GM12878 (cell line): ENCODE results near the gene CENPQ.

Source experiments
- CTCF ChIP-seq, 3 experiments: IDR thresholded peaks in 2 of 3; conservative IDR thresholded peaks in 1 of 3; 2 replicates each; pipeline ENCODE4 v1.5.1; 2011; ENCODE audit warnings: low read depth in 3 of 3, low read length in 3 of 3, mild to moderate bottlenecking in 3 of 3, control low read depth in 2 of 3, moderate library complexity in 2 of 3, inconsistent platforms in 1 of 3, mixed read lengths in 1 of 3; ENCODE audit not compliant: control insufficient read depth in 2 of 3, insufficient read depth in 1 of 3; ENCODE audit errors: extremely low read depth in 1 of 3
- EP300 ChIP-seq, 2 experiments: fragments of 150-350 bp in 1 of 2; IDR thresholded peaks; 2 replicates each; pipeline ENCODE4 v1.6.1; 2011 to 2012; ENCODE audit warnings: low read depth in 2 of 2, low read length in 2 of 2, borderline replicate concordance in 1 of 2, improper control_type of control experiment in 1 of 2, inconsistent platforms in 1 of 2; ENCODE audit not compliant: control insufficient read depth in 1 of 2
- EZH2 ChIP-seq: IDR thresholded peaks from 2 replicates; pipeline ENCODE4 v1.6.1; 2012; ENCODE audit warnings: low read depth, mild to moderate bottlenecking, control low read depth, inconsistent platforms, low read length, borderline replicate concordance; ENCODE audit not compliant: control insufficient read depth
- IRF3 ChIP-seq: fragments of 450-650 bp; IDR thresholded peaks from 2 replicates; pipeline ENCODE4 v1.6.1; 2014; ENCODE audit warnings: mild to moderate bottlenecking
- JUNB ChIP-seq: IDR thresholded peaks from 2 replicates; pipeline ENCODE4 v1.6.1; 2016; ENCODE audit warnings: antibody characterized with exemption, mild to moderate bottlenecking
- NR2C2 ChIP-seq: IDR thresholded peaks from 2 replicates; pipeline ENCODE4 v1.6.1; 2011; ENCODE audit warnings: borderline replicate concordance, low read depth; ENCODE audit not compliant: control insufficient read depth, insufficient read length
- POLR2A ChIP-seq: IDR thresholded peaks from 2 replicates; pipeline ENCODE4 v1.6.1; 2011; ENCODE audit warnings: low read depth, mild to moderate bottlenecking, low read length
- STAT3 ChIP-seq: IDR thresholded peaks from 2 replicates; pipeline ENCODE4 v1.6.1; 2011; ENCODE audit warnings: low read depth, low read length, improper control_type of control experiment
- SUZ12 ChIP-seq: fragments of 200-600 bp; sonication (generic); IDR thresholded peaks from one replicate; pipeline ENCODE4 v1.6.1; 2018; ENCODE audit warnings: antibody characterized with exemption, mild to moderate bottlenecking; ENCODE audit not compliant: unreplicated experiment
- TF ChIP-seq, protein P1 (sequence below): fragments of 450-650 bp; IDR thresholded peaks from 2 replicates; pipeline ENCODE4 v1.6.1; 2018; ENCODE audit warnings: borderline replicate concordance, mild to moderate bottlenecking; ENCODE audit not compliant: partially characterized antibody

- TF ChIP-seq IRF3 (no peak), SUZ12 (no peak), STAT3 (no peak), POLR2A (no peak), EZH2 (no peak), JUNB (no peak), EP300 (IDR thresholded peaks at IDR 0.05; ENCODE audit: borderline replicate concordance in 1 of 2, control insufficient read depth in 1 of 2, low read depth in 2 of 2, low read length in 2 of 2) (no peak), NR2C2 (no peak), CTCF (IDR thresholded peaks at IDR 0.05 in 2 of 3, conservative IDR thresholded peaks at IDR 0.05 in 1 of 3; ENCODE audit: control insufficient read depth in 2 of 3, extremely low read depth in 1 of 3, insufficient read depth in 1 of 3, low read depth in 3 of 3, low read length in 3 of 3) (no peak)
- TF ChIP-seq, protein P1, sequence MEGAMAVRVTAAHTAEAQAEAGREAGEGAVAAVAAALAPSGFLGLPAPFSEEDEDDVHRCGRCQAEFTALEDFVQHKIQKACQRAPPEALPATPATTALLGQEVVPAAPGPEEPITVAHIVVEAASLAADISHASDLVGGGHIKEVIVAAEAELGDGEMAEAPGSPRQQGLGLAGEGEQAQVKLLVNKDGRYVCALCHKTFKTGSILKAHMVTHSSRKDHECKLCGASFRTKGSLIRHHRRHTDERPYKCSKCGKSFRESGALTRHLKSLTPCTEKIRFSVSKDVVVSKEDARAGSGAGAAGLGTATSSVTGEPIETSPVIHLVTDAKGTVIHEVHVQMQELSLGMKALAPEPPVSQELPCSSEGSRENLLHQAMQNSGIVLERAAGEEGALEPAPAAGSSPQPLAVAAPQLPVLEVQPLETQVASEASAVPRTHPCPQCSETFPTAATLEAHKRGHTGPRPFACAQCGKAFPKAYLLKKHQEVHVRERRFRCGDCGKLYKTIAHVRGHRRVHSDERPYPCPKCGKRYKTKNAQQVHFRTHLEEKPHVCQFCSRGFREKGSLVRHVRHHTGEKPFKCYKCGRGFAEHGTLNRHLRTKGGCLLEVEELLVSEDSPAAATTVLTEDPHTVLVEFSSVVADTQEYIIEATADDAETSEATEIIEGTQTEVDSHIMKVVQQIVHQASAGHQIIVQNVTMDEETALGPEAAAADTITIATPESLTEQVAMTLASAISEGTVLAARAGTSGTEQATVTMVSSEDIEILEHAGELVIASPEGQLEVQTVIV: no peak
Observed at GRCh38 chr6:49526598-49526997, 63.4 kb downstream of the CENPQ start.
